Kidney (tissue), 14 donors: ENCODE data around the gene F2. TPM values are rescaled to one million over a fixed set of nuclear protein-coding genes. Genes with fewer than 3 reads are reported as not detected.

ENCODE experiments used
- DNase-seq, 5 donors: peaks; one replicate each; pipeline ENCODE4 v3.0.0-alpha.2; 2013 to 2020
- FAIRE-seq: peaks from 2 replicates; lab custom pipeline; 2012; peaks lifted over from hg19 to GRCh38; lab: Jason Lieb, UNC
- H3K27ac ChIP-seq, 2 donors: one replicate each; pipeline ENCODE4 v1.7.0; 2013; ENCODE audit warnings: low read depth in 2 of 2, low read length in 2 of 2, inconsistent platforms in 1 of 2
- H3K27me3 ChIP-seq: one replicate; pipeline ENCODE4 v1.7.1; 2013; ENCODE audit warnings: low read length, inconsistent platforms; ENCODE audit not compliant: control insufficient read depth, insufficient read depth
- H3K36me3 ChIP-seq, 3 donors: one replicate each; pipeline versions ENCODE4 v1.7.0 to v1.7.1; 2013; ENCODE audit warnings: low read length in 3 of 3, control low read depth in 1 of 3, inconsistent platforms in 1 of 3; ENCODE audit not compliant: insufficient read depth in 3 of 3, control insufficient read depth in 2 of 3
- H3K4me1 ChIP-seq, 3 donors: one replicate each; pipeline versions ENCODE4 v1.7.0 to v1.7.1; 2013; ENCODE audit warnings: low read length in 3 of 3, inconsistent platforms in 1 of 3, low read depth in 1 of 3; ENCODE audit not compliant: control insufficient read depth in 2 of 3, insufficient read depth in 2 of 3
- H3K4me3 ChIP-seq, 3 donors: one replicate each; pipeline versions ENCODE4 v1.7.0 to v1.8.1; 2013; ENCODE audit warnings: low read length in 3 of 3, control low read depth in 1 of 3, inconsistent platforms in 1 of 3
- H3K9ac ChIP-seq, 3 donors: one replicate each; pipeline versions ENCODE4 v1.7.0 to v1.7.1; 2013; ENCODE audit warnings: low read length in 3 of 3, control low read depth in 1 of 3, inconsistent platforms in 1 of 3
- H3K9me3 ChIP-seq, 3 donors: one replicate each; pipeline versions ENCODE4 v1.7.0 to v1.7.1; 2013; ENCODE audit warnings: low read length in 3 of 3, control low read depth in 1 of 3, inconsistent platforms in 1 of 3; ENCODE audit not compliant: control insufficient read depth in 2 of 3, insufficient read depth in 1 of 3
- CTCF ChIP-seq: IDR thresholded peaks from 3 replicates; pipeline ENCODE4 v1.5.1; 2012; ENCODE audit warnings: mild to moderate bottlenecking, moderate library complexity, borderline replicate concordance; ENCODE audit not compliant: insufficient read depth; ENCODE audit errors: extremely low read depth
- intact Hi-C: fragments of 100-400 bp; cut with DNase I; formaldehyde crosslinking; loops from one replicate; pipeline ENCODE4 v1.11.1; 2022
- polyA plus RNA-seq: library from polyadenylated mRNA; stranded (reverse); fragments of 350-450 nt; fragmentation: Illumina TruSeq; extraction: RNeasy Lipid Tissue Mini Kit (QIAGEN cat#74804); gene quantifications from one replicate; pipeline ENCODE4 v1.2.3, GENCODE V29; 2014; ENCODE audit warnings: low read depth, low replicate concordance; ENCODE audit not compliant: insufficient read depth
- total RNA-seq: library from RNA; stranded (reverse); fragmentation: NEBNext Ultra II Directional; extraction: Animal tissue kit (Norgen Biotek cat#: 25700); gene quantifications from one replicate; pipeline ENCODE4 v1.2.1, GENCODE V29; 2021
- donor health status: control.
- donor health status: control.
- donor health status: control.
- donor health status: control.
- donor health status: control.
- donor health status: DM: yes; HTN: yes; CAD: no.
- donor health status: Normal renal cell carcinoma (clear cell type).

F2 gene
- total and polyA plus RNA-seq, 2 donors from 2014 or later, result not detected

GRCh38 chr11:46672381-46672839, 46.6 kb upstream of the F2 start:
- Histone ChIP-seq H3K9me3 (no peaks in the 10 kb centered on the region), H3K4me1 (peaks cover 0 to 24% (median 0%) of the 10 kb centered on the region in 3 donors), H3K27ac (no peak overlapping the region), H3K9ac (no peak overlapping the region), H3K27me3 (no peaks in the 10 kb centered on the region), H3K36me3 (peaks cover 9 to 38% (median 35%) of the 10 kb centered on the region in 3 donors), H3K4me3 (no peak overlapping the region)
- intact Hi-C loops, result no loop called here
- TF ChIP-seq CTCF, result no peak
- FAIRE-seq, result no peak
- DNase-seq, result peak in 1 of 5 donors; percentile 43

- Histone ChIP-seq H3K4me1 (peaks cover 0 to 22% (median 0%) of the 10 kb centered on the region in 3 donors), H3K27ac (peak overlapping the region in 1 of 2 donors; percentile 78), H3K4me3 (no peak overlapping the region), H3K36me3 (peaks cover 7 to 32% (median 31%) of the 10 kb centered on the region in 3 donors), H3K9ac (no peak overlapping the region), H3K9me3 (no peaks in the 10 kb centered on the region), H3K27me3 (no peaks in the 10 kb centered on the region)
- no peak for TF ChIP-seq CTCF
- intact Hi-C loops, result no loop called here
- DNase-seq, result peak in 1 of 5 donors; percentile 60
- FAIRE-seq, result no peak
These were observed 45.1 kb upstream of the F2 start for GRCh38 chr11:46673713-46674462.

- H3K27ac ChIP-seq, result peak overlapping the region; percentile 39 to 78
- peak in 4 of 5 donors; percentile 18 to 57 (median 30) for DNase-seq
These were observed 44.3 kb upstream of the F2 start for GRCh38 chr11:46674463-46675287.

More at GRCh38 chr11:46674463-46675287, 44.3 kb upstream of the F2 start:
- no peaks in the 10 kb centered on the region for H3K27me3 ChIP-seq
- intact Hi-C loops, result no loop called here
- TF ChIP-seq CTCF, result no peak
- no peaks in the 10 kb centered on the region for H3K9me3 ChIP-seq
- no peak overlapping the region for H3K9ac ChIP-seq
- peaks cover 4 to 33% (median 33%) of the 10 kb centered on the region in 3 donors for H3K36me3 ChIP-seq
- no peak for FAIRE-seq
- peaks cover 0 to 22% (median 0%) of the 10 kb centered on the region in 3 donors for H3K4me1 ChIP-seq
- H3K4me3 ChIP-seq, result no peak overlapping the region
